ENCODE measurements around the gene FAM9C. TPM values are rescaled to one million over a fixed set of nuclear protein-coding genes. Genes with fewer than 3 reads are reported as not detected.

The FAM9C gene
- total RNA-seq, 1 donor from 2014 or later = 0.16 TPM

- no peak for DNase-seq (ENCODE audit: low read depth)
- H3K9me3 Mint-ChIP-seq (ENCODE audit: unreplicated experiment) = peaks cover 3% of the 10 kb centered on the region
- Histone ChIP-seq H2AFZ (ENCODE audit: low read depth, low read length) (no peak overlapping the region), H3K9ac (ENCODE audit: low read length) (no peak overlapping the region), H3K9me3 (ENCODE audit: insufficient read depth, low read depth, low read length) (no peaks in the 10 kb centered on the region), H3K27ac (ENCODE audit: low read depth, low read length) (no peak overlapping the region), H3K27me3 (ENCODE audit: insufficient read depth, low read length) (no peaks in the 10 kb centered on the region), H3K36me3 (ENCODE audit: insufficient read depth, low read length) (no peaks in the 10 kb centered on the region), H3K79me2 (ENCODE audit: insufficient read depth, low read length) (no peaks in the 10 kb centered on the region), H4K20me1 (ENCODE audit: insufficient read depth, low read length) (no peaks in the 10 kb centered on the region), H3K4me2 (ENCODE audit: low read length) (no peak overlapping the region), H3K4me3 (ENCODE audit: insufficient read depth, low read depth, low read length) (no peak overlapping the region), H3K4me1 (ENCODE audit: insufficient read depth, low read length) (no peaks in the 10 kb centered on the region)
- H3K4me3 Mint-ChIP-seq (ENCODE audit: unreplicated experiment) = no peak overlapping the region
- H3K4me1 Mint-ChIP-seq (ENCODE audit: low read depth, unreplicated experiment) = peaks cover 1% of the 10 kb centered on the region
- H3K27ac Mint-ChIP-seq (ENCODE audit: unreplicated experiment) = no peak overlapping the region
- no peak for FAIRE-seq
- H3K27me3 Mint-ChIP-seq (ENCODE audit: low read depth, unreplicated experiment) = no peaks in the 10 kb centered on the region
- H3K36me3 Mint-ChIP-seq (ENCODE audit: low read depth, unreplicated experiment) = no peaks in the 10 kb centered on the region
- TF ChIP-seq CTCF (IDR thresholded peaks at IDR 0.05; ENCODE audit: insufficient read depth, low read depth, low read length) (no peak), EZH2 (IDR thresholded peaks at IDR 0.05; ENCODE audit: insufficient read depth, low read length) (no peak)
Measured at GRCh38 chrX:13050151-13050550, 5.7 kb upstream of the FAM9C start.

- FAIRE-seq (peak; percentile 70), DNase-seq (ENCODE audit: low read depth) (no peak)
- H3K27ac ChIP-seq (ENCODE audit: low read depth, low read length) = no peak overlapping the region
- H4K20me1 ChIP-seq (ENCODE audit: insufficient read depth, low read length) = no peaks in the 10 kb centered on the region
- no peaks in the 10 kb centered on the region for H3K27me3 Mint-ChIP-seq (ENCODE audit: low read depth, unreplicated experiment)
- H3K27ac Mint-ChIP-seq (ENCODE audit: unreplicated experiment) = no peak overlapping the region
- no peak for TF ChIP-seq EZH2 (IDR thresholded peaks at IDR 0.05; ENCODE audit: insufficient read depth, low read length)
- TF ChIP-seq CTCF (IDR thresholded peaks at IDR 0.05; ENCODE audit: insufficient read depth, low read depth, low read length) = no peak
- H3K4me1 Mint-ChIP-seq (ENCODE audit: low read depth, unreplicated experiment) = peaks cover 1% of the 10 kb centered on the region
- no peak overlapping the region for H3K4me3 ChIP-seq (ENCODE audit: insufficient read depth, low read depth, low read length)
- H3K4me2 ChIP-seq (ENCODE audit: low read length) = no peak overlapping the region
- no peak overlapping the region for H3K4me3 Mint-ChIP-seq (ENCODE audit: unreplicated experiment)
- H3K79me2 ChIP-seq (ENCODE audit: insufficient read depth, low read length) = no peaks in the 10 kb centered on the region
- H3K9me3 Mint-ChIP-seq (ENCODE audit: unreplicated experiment) = peaks cover 3% of the 10 kb centered on the region
- H3K36me3 ChIP-seq (ENCODE audit: insufficient read depth, low read length) = no peaks in the 10 kb centered on the region
- no peaks in the 10 kb centered on the region for H3K9me3 ChIP-seq (ENCODE audit: insufficient read depth, low read depth, low read length)
- no peak overlapping the region for H3K9ac ChIP-seq (ENCODE audit: low read length)
- no peak overlapping the region for H2AFZ ChIP-seq (ENCODE audit: low read depth, low read length)
- H3K36me3 Mint-ChIP-seq (ENCODE audit: low read depth, unreplicated experiment) = no peaks in the 10 kb centered on the region
- no peaks in the 10 kb centered on the region for H3K4me1 ChIP-seq (ENCODE audit: insufficient read depth, low read length)
- H3K27me3 ChIP-seq (ENCODE audit: insufficient read depth, low read length) = no peaks in the 10 kb centered on the region
Measured at GRCh38 chrX:13048280-13048679, 3.9 kb upstream of the FAM9C start.

GRCh38 chrX:13047759-13048158, 3.3 kb upstream of the FAM9C start:
- no peak for FAIRE-seq
- Mint-ChIP-seq H3K9me3 (ENCODE audit: unreplicated experiment) (peaks cover 3% of the 10 kb centered on the region), H3K4me1 (ENCODE audit: low read depth, unreplicated experiment) (peaks cover 1% of the 10 kb centered on the region)

More at GRCh38 chrX:13047759-13048158, 3.3 kb upstream of the FAM9C start:
- H3K36me3 ChIP-seq (ENCODE audit: insufficient read depth, low read length) = no peaks in the 10 kb centered on the region
- Mint-ChIP-seq H3K27me3 (ENCODE audit: low read depth, unreplicated experiment) (no peaks in the 10 kb centered on the region), H3K36me3 (ENCODE audit: low read depth, unreplicated experiment) (no peaks in the 10 kb centered on the region), H3K4me3 (ENCODE audit: unreplicated experiment) (no peak overlapping the region), H3K27ac (ENCODE audit: unreplicated experiment) (no peak overlapping the region)
- H3K9me3 ChIP-seq (ENCODE audit: insufficient read depth, low read depth, low read length) = no peaks in the 10 kb centered on the region
- no peaks in the 10 kb centered on the region for H3K4me1 ChIP-seq (ENCODE audit: insufficient read depth, low read length)
- H4K20me1 ChIP-seq (ENCODE audit: insufficient read depth, low read length) = no peaks in the 10 kb centered on the region
- no peaks in the 10 kb centered on the region for H3K79me2 ChIP-seq (ENCODE audit: insufficient read depth, low read length)
- no peak overlapping the region for H3K4me3 ChIP-seq (ENCODE audit: insufficient read depth, low read depth, low read length)
- no peak overlapping the region for H3K9ac ChIP-seq (ENCODE audit: low read length)
- H3K27me3 ChIP-seq (ENCODE audit: insufficient read depth, low read length) = no peaks in the 10 kb centered on the region
- no peak overlapping the region for H2AFZ ChIP-seq (ENCODE audit: low read depth, low read length)
- no peak for DNase-seq (ENCODE audit: low read depth)
- no peak overlapping the region for H3K27ac ChIP-seq (ENCODE audit: low read depth, low read length)
- H3K4me2 ChIP-seq (ENCODE audit: low read length) = no peak overlapping the region
- no peak for TF ChIP-seq CTCF (IDR thresholded peaks at IDR 0.05; ENCODE audit: insufficient read depth, low read depth, low read length)
- TF ChIP-seq EZH2 (IDR thresholded peaks at IDR 0.05; ENCODE audit: insufficient read depth, low read length) = no peak

Measured in astrocyte (in vitro differentiated cells and primary cell).